PFSK-1 (cell line): ENCODE data around the gene THUMPD1.

Experiments used
- POLR2AphosphoS5 ChIP-seq: IDR thresholded peaks from 2 replicates; pipeline ENCODE4 v1.6.1; 2012; ENCODE audit warnings: low read depth, mild to moderate bottlenecking, control low read depth, low read length, moderate library complexity
- SIN3A ChIP-seq: IDR thresholded peaks from 2 replicates; pipeline ENCODE4 v1.6.1; 2012; ENCODE audit warnings: mild to moderate bottlenecking, low read length, moderate library complexity, borderline replicate concordance; ENCODE audit not compliant: insufficient read depth
- TAF1 ChIP-seq: IDR thresholded peaks from 2 replicates; pipeline ENCODE4 v1.6.1; 2012; ENCODE audit warnings: low read length, control low read depth, borderline replicate concordance; ENCODE audit not compliant: insufficient read depth
- TF ChIP-seq, protein P1 (sequence below), 2 experiments: IDR thresholded peaks; 2 replicates each; pipeline versions ENCODE4 v1.6.1 to v1.8.0; 2011 to 2012; ENCODE audit warnings: low read depth in 2 of 2, low read length in 2 of 2, control low read depth in 1 of 2, inconsistent platforms in 1 of 2, mild to moderate bottlenecking in 1 of 2, moderate library complexity in 1 of 2; ENCODE audit not compliant: insufficient read depth in 1 of 2

DNA sequence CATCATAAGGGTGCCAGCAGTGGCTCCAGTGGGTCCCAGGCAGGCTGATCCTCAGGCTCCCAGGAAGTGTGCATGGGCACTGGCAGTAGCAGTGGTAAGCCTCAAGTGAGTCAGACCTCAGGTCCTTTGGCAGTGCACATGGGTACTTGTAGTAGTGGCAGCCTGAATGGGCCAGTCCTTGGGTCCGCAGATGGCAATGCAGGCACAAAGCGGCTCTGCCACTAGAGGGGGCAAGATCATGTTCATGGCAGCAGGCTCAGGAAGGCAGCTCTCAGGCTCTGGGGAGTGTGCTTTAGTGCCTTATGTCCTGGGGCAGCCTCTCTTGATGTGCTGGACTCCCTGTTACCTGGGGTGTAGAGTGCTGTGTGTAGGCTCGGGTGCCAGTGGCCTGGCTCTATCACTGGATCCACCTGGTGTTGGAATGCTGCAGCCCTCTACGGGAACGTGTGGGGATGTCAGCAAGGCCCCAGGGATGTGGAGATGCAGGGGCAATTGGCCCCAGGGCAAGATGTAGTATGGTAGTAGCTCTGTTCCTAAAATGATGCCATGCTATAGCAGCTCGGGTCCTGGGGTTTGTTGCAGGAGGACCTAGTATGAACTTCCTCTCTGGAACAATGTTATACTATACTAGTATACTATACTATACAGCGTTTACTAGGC is 33.2 kb upstream of the THUMPD1 start:
- TF ChIP-seq POLR2AphosphoS5 (no peak), TAF1 (no peak), SIN3A (no peak)
- TF ChIP-seq, protein P1, sequence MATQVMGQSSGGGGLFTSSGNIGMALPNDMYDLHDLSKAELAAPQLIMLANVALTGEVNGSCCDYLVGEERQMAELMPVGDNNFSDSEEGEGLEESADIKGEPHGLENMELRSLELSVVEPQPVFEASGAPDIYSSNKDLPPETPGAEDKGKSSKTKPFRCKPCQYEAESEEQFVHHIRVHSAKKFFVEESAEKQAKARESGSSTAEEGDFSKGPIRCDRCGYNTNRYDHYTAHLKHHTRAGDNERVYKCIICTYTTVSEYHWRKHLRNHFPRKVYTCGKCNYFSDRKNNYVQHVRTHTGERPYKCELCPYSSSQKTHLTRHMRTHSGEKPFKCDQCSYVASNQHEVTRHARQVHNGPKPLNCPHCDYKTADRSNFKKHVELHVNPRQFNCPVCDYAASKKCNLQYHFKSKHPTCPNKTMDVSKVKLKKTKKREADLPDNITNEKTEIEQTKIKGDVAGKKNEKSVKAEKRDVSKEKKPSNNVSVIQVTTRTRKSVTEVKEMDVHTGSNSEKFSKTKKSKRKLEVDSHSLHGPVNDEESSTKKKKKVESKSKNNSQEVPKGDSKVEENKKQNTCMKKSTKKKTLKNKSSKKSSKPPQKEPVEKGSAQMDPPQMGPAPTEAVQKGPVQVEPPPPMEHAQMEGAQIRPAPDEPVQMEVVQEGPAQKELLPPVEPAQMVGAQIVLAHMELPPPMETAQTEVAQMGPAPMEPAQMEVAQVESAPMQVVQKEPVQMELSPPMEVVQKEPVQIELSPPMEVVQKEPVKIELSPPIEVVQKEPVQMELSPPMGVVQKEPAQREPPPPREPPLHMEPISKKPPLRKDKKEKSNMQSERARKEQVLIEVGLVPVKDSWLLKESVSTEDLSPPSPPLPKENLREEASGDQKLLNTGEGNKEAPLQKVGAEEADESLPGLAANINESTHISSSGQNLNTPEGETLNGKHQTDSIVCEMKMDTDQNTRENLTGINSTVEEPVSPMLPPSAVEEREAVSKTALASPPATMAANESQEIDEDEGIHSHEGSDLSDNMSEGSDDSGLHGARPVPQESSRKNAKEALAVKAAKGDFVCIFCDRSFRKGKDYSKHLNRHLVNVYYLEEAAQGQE (IDR thresholded peaks at IDR 0.05; ENCODE audit: insufficient read depth in 1 of 2, low read depth in 2 of 2, low read length in 2 of 2): no peak
